Activated naive CD4-positive, alpha-beta T cell treated with anti-CD3 and anti-CD28 coated beads, Interleukin-2, amount 50 U/mL, for 72 hours (primary cell): ENCODE results near the gene CSTPP1. TPM values are rescaled to one million over a fixed set of nuclear protein-coding genes. Genes with fewer than 3 reads are reported as not detected.
"Not testable (repeated sequence)": the region's sequence is repeated elsewhere in the genome, so short reads cannot be mapped to it uniquely, and the experiment has no call there.

Source experiments
- ATAC-seq, 2 donors: fragments of 150-1000 bp; cut with Tn5 transposase; 2 replicates each; pipeline ENCODE4 v1.10.0; 2021; ENCODE audit warnings: mild to moderate bottlenecking in 2 of 2, moderate library complexity in 2 of 2
- DNase-seq, 2 donors: peaks; one replicate each; pipeline ENCODE4 v3.0.0; 2021 to 2022; ENCODE audit warnings: low spot score in 2 of 2
- H3K27ac Mint-ChIP-seq, 2 donors: one replicate each; pipeline ENCODE4 v1.8.0; 2022; ENCODE audit warnings: mild to moderate bottlenecking in 2 of 2, mixed read lengths in 2 of 2
- H3K36me3 Mint-ChIP-seq, 2 donors: one replicate each; pipeline ENCODE4 v1.8.0; 2022; ENCODE audit warnings: mixed read lengths in 2 of 2
- H3K9me3 Mint-ChIP-seq, 2 donors: one replicate each; pipeline ENCODE4 v1.8.0; 2022; ENCODE audit warnings: mixed read lengths in 2 of 2
- total RNA-seq, 2 donors: library from RNA; stranded (reverse); gene quantifications; one replicate each; pipeline ENCODE4 v1.2.3, GENCODE V29; 2022

CSTPP1 gene
- total RNA-seq, 2 donors from 2014 or later: 12.5 to 29.2 TPM

DNA sequence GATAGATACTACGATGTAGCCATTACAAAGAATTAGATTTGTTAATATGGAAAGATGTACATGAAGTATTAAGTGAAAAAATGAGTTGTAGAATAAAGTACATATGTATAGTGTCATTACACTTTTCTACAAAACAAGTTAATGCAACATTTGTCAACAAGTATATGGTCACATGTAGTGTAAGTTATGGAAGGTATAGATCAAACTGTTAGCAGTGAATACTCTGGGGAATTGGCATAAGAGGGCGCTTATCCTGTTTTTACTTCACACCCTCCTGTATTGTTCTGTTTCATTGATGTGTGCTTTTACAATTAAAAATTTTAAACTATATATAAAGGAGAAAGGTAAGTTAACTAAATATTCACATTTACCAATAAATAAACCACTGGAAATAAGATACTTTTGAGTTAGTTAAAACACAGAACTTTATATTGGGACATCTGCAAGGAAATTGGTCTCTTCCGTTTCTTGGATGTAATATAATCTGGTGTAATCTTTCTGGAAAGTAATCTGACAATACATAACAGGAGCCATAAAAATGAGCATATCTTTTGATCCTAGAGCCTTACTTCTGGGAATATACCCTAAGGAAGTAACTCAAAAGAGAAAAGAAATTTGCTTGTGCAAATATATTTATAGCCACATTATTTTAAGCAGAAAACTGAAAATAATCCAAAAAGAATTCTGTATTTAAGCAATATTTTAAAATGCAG lies 34.5 kb downstream of the CSTPP1 start:
- Mint-ChIP-seq H3K9me3 (no peaks in the 10 kb centered on the region), H3K36me3 (no peaks in the 10 kb centered on the region), H3K27ac (no peak overlapping the region)
- no peak for ATAC-seq
- DNase-seq: no peak

DNA sequence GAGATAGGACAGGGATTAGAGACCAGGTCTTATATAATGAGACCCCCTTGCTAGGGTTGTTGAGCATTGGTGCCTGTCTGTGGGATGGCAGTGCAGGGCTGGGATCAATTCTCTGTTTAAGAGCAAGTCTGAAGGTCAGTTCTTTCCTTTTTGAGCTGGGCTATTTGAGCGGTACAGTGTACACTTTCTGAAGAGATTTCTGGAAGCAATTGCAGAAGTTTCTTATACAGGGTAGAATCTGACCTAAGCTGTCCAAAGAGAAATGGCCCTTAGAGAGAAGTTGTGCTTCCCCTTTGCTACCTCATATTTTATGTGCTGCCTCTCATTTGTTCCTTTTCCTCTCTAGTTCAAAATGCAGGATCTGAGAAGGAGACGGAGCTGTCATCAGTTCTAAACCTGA lies 35.8 kb downstream of the CSTPP1 start:
- Mint-ChIP-seq H3K9me3 (no peaks in the 10 kb centered on the region), H3K36me3 (no peaks in the 10 kb centered on the region), H3K27ac (no peak overlapping the region)
- DNase-seq: no peak
- ATAC-seq: no peak

DNA sequence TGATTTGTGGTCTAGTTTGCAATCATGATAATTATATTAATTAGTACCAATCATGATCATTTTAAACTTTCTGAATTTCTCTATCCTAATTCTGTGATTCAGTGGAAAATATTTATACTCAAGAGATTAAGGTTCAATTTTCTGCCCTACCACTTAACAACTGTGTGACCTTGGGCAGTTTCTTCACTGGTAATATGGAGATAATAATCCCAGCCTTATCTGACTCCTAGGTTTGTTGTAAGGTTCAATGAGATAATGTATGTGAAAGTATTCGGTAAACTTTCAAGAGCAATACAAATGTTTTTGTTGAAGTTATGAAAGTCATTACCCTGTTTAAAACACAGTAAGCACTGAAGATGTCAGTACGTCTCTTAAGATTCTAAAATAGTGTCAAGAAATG lies 36.3 kb downstream of the CSTPP1 start:
- no peak overlapping the region for H3K27ac Mint-ChIP-seq
- no peak for DNase-seq
- H3K36me3 Mint-ChIP-seq: no peaks in the 10 kb centered on the region
- H3K9me3 Mint-ChIP-seq: no peaks in the 10 kb centered on the region
- ATAC-seq: no peak

DNA sequence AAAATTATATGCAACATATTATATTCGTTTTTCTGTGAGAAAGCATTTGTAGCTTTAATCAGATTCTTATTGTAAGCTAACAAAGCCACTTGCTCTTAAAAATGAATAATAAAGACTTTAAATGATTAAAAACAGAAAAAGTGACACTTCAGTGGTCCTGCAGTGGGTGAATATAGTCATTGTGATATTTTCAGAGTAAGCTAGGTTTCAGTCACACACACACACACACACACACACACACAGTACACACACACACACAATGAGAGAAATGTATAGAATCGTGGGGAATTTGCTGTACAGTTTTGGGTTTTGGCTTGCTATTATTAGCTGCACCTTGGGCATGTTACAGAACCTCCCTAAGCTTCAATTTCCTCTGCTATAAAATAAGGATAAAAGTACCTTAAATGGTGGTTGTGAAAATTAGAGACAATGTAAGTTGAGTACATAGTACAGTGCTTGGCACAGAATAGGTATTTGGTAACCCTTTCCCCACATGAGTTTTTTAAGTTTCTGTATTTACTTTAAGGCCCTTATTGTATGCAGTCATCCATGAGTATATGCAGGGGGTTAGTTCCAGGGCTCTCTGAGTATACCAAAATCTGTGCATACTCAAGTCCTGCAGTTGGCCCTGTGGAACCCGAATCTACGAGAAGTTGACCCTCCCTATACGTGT lies 39.8 kb downstream of the CSTPP1 start:
- no peak overlapping the region for H3K27ac Mint-ChIP-seq
- peak in 1 of 2 donors; percentile 88 for ATAC-seq
- H3K9me3 Mint-ChIP-seq: no peaks in the 10 kb centered on the region
- no peaks in the 10 kb centered on the region for H3K36me3 Mint-ChIP-seq
- no peak for DNase-seq

- no peaks in the 10 kb centered on the region for H3K9me3 Mint-ChIP-seq
- no peak for DNase-seq
Measured at GRCh38 chr11:46977038-46977813, 40.7 kb downstream of the CSTPP1 start.

DNA sequence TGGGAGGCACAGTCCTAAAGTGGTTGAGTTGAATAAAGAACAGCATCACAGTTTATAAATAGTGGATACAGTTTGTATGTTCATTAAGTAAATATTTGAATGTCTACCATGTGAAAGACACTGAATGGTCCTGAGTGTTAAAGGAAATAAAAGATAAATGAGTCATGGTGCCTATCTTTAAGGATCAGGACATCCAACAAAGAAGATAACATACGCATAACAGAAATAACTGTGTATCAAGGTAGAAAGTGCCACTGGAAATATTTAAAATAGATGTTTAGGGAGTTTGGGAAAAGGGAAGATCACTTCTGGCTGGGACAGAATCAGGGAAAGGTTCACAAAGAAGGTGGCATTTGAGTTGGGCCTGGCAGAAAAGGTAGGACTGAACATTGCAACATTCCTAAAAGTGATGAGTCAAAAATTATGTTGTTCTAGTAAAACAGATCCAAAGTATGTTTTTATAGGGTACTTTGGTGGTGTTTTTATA lies 41.5 kb downstream of the CSTPP1 start:
- Mint-ChIP-seq H3K27ac (no peak overlapping the region), H3K9me3 (no peaks in the 10 kb centered on the region), H3K36me3 (no peaks in the 10 kb centered on the region)
- DNase-seq: no peak
- no peak for ATAC-seq

More at GRCh38 chr11:46977038-46977813, 40.7 kb downstream of the CSTPP1 start:
- ATAC-seq: no peak
- Mint-ChIP-seq H3K27ac (no peak overlapping the region), H3K36me3 (no peaks in the 10 kb centered on the region)

DNA sequence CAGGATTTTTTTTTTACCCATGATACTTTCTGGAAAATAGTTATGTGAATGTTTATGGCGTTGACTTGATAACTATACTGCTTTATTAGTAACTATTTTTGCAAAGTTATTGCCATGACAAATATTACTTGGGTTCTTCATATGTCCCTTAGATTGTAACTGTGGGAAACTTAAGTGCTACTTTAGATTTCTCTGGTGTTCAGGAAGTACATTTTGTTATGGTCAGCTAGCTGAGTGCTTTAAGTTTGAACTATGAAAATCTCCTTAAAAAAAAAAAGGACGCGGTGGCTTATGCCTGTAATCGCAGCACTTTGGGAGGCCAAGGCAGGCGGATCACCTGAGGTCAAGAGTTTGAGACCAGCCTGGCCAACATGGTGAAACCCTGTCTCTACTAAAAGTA lies 42.8 kb downstream of the CSTPP1 start:
- ATAC-seq (no peak), DNase-seq (no peak)
- no peaks in the 10 kb centered on the region for H3K9me3 Mint-ChIP-seq
- no peaks in the 10 kb centered on the region for H3K36me3 Mint-ChIP-seq
- no peak overlapping the region for H3K27ac Mint-ChIP-seq

GRCh38 chr11:46981436-46981835 lies 44.9 kb downstream of the CSTPP1 start:
- Mint-ChIP-seq H3K27ac (peak overlapping the region in 1 of 2 donors; percentile 19), H3K9me3 (no peaks in the 10 kb centered on the region), H3K36me3 (no peaks in the 10 kb centered on the region)
- ATAC-seq (no peak), DNase-seq (no peak)

- DNase-seq (no peak), ATAC-seq (no peak)
- Mint-ChIP-seq H3K9me3 (no peaks in the 10 kb centered on the region), H3K27ac (no peak overlapping the region), H3K36me3 (no peaks in the 10 kb centered on the region)
Measured at GRCh38 chr11:46982797-46983452, 46.4 kb downstream of the CSTPP1 start.

DNA sequence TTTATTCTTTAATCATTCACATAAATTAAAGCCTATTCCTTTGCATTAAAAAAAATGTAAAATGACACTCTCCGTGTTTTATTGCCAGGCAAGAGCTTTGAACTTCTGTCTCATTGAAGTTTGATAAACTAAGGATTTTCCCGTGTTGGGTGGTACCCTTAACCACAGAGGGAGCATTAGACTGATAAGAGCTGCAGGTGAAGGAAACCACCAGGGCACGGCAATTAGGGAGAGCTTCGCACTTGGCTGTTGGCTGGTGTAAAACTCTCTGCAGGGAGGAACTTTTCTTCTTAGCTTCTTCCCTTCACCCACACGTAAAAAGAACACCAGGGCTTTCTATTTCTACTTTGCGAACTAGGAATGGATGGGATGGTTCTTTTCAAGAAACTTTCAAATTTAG lies 47.0 kb downstream of the CSTPP1 start:
- no peak overlapping the region for H3K27ac Mint-ChIP-seq
- DNase-seq (no peak), ATAC-seq (no peak)
- H3K9me3 Mint-ChIP-seq: no peaks in the 10 kb centered on the region
- H3K36me3 Mint-ChIP-seq: no peaks in the 10 kb centered on the region

- peaks cover under 1 to 2% of the 10 kb centered on the region in 2 donors for H3K36me3 Mint-ChIP-seq
- H3K9me3 Mint-ChIP-seq: peaks cover under 1 to 1% of the 10 kb centered on the region in 2 donors
- DNase-seq (no peak), ATAC-seq (no peak)
- H3K27ac Mint-ChIP-seq: no peak overlapping the region
Measured at GRCh38 chr11:46984548-46984947, 48.0 kb downstream of the CSTPP1 start.

DNA sequence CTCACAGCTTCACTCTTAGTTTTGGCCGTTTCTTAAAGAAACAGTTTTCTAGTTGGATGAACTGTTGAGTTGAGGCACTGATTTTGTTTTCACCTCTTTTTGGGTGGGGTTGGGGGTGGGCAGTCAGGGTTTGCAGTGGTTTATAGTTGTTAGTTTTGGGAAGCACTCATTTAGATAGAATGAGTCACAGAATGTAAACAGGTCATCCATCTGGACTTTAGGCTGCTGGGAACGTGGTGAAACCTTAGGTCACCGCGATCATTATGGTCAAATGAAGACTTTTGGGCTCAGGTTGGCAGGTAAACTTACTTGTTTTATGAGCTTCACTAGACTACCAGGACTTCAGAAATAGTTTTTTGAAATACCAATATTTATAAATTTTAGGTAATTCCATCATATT lies 48.4 kb downstream of the CSTPP1 start:
- peaks cover 5 to 7% of the 10 kb centered on the region in 2 donors for H3K36me3 Mint-ChIP-seq
- H3K9me3 Mint-ChIP-seq: peaks cover 4 to 5% of the 10 kb centered on the region in 2 donors
- DNase-seq (no peak), ATAC-seq (no peak)
- no peak overlapping the region for H3K27ac Mint-ChIP-seq

GRCh38 chr11:46987183-46987582 lies 50.6 kb downstream of the CSTPP1 start:
- H3K36me3 Mint-ChIP-seq: peaks cover 5 to 9% of the 10 kb centered on the region in 2 donors
- ATAC-seq (no peak), DNase-seq (no peak)
- no peak overlapping the region for H3K27ac Mint-ChIP-seq
- H3K9me3 Mint-ChIP-seq: peaks cover 4 to 5% of the 10 kb centered on the region in 2 donors

DNA sequence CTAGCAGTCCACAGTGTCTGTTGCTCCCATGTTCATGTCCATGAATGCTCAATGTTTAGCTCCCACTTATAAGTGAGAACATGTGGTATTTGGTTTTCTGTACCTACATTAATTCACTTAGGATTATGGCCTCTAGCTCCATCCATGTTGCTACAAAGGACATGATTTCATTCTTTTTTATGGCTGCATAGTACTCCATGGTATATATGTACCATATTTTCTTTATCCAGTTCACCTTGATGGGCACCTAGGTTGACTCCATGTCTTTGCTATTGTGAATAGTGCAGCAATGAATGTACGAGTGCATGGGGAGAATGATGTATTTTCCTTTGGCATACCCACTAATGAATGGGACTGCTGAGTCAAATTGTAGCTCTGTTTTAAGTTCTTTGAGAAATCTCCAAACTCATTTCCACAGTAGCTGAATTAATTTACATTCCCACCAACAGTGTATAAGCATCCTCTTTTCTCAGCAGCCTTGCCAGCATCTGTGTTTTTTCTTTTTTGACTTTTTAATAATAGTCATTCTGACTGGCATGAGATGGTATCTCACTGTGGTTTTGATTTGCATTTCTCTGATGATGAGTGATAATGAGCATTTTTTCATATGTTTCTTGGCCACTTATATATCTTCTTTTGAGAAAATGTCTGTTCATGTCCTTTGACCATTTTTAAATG lies 53.4 kb downstream of the CSTPP1 start:
- DNase-seq, H3K27ac Mint-ChIP-seq, H3K9me3 Mint-ChIP-seq: not testable (repeated sequence)
- peaks cover 23 to 28% of the 10 kb centered on the region in 2 donors for H3K36me3 Mint-ChIP-seq
- peak in 1 of 2 donors; percentile 46 for ATAC-seq

DNA sequence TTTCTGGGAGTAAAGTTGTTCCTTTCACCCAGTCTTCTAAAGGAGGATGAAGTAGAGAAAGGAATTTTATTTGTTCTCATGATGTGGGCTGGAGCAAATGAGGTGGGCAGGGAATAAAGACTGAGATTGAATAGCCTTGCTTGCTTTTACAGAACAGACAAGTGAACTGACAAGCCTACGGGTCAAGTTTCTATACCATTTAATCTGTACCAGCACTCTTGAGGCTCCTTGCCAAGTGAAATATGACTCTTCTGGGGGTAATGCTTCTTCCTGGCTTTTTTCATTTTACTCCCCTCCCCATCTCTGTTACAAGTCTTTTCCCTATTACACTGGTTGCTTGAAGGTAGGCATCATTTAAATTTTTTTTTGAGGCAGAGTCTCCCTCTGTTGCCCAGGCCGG lies 54.8 kb downstream of the CSTPP1 start:
- DNase-seq (no peak), ATAC-seq (no peak)
- peaks cover 4 to 5% of the 10 kb centered on the region in 2 donors for H3K9me3 Mint-ChIP-seq
- no peak overlapping the region for H3K27ac Mint-ChIP-seq
- peaks cover 23 to 28% of the 10 kb centered on the region in 2 donors for H3K36me3 Mint-ChIP-seq

DNA sequence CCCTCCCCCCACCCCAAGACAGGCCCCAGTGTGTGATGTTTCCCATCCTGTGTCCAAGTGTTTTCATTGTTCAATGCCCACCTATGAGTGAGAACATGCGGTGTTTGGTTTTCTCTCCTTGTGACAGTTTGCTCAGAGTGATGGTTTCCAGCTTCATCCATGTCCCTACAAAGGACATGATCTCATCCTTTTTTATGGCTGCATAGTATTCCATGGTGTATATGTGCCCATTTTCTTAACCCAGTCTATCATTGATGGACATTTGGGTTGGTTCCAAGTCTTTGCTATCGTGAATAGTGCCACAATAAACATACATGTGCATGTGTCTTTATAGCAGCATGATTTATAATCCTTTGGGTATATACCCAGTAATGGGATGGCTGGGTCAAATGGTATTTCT lies 55.8 kb downstream of the CSTPP1 start:
- H3K9me3 Mint-ChIP-seq, ATAC-seq, H3K27ac Mint-ChIP-seq, DNase-seq: not testable (repeated sequence)
- peaks cover 31 to 38% of the 10 kb centered on the region in 2 donors for H3K36me3 Mint-ChIP-seq
